22Rv1 (cell line): Measurements from ENCODE around the gene RBM27.

Source experiments
- CTCF ChIP-seq: fragments of 450-650 bp; IDR thresholded peaks from 2 replicates; pipeline ENCODE4 v1.5.1; 2017; ENCODE audit warnings: mild to moderate bottlenecking
- ZFX ChIP-seq: fragments of 450-650 bp; IDR thresholded peaks from 2 replicates; pipeline ENCODE4 v1.6.1; 2017; ENCODE audit warnings: antibody characterized with exemption, borderline replicate concordance

- TF ChIP-seq CTCF (no peak), ZFX (no peak)
Measured at GRCh38 chr5:146196459-146197048, 6.9 kb upstream of the RBM27 start.
